Ishikawa (cell line): ENCODE measurements around the gene TMEM134.

Experiments used
- CEBPB ChIP-seq: IDR thresholded peaks from 2 replicates; pipeline ENCODE4 v1.6.1; 2012
- CREB1 ChIP-seq: IDR thresholded peaks from 2 replicates; pipeline ENCODE4 v1.6.1; 2012; ENCODE audit warnings: low read depth
- EGR1 ChIP-seq: IDR thresholded peaks from 2 replicates; pipeline ENCODE4 v1.6.1; 2012
- EP300 ChIP-seq: IDR thresholded peaks from 2 replicates; pipeline ENCODE4 v1.6.1; 2012; ENCODE audit warnings: borderline replicate concordance
- FOXM1 ChIP-seq: IDR thresholded peaks from 2 replicates; pipeline ENCODE4 v1.6.1; 2012; ENCODE audit warnings: low read depth, borderline replicate concordance
- MAX ChIP-seq: IDR thresholded peaks from 2 replicates; pipeline ENCODE4 v1.6.1; 2012
- NFIC ChIP-seq: IDR thresholded peaks from 2 replicates; pipeline ENCODE4 v1.6.1; 2012
- RAD21 ChIP-seq: IDR thresholded peaks from 2 replicates; pipeline ENCODE4 v1.6.1; 2012; ENCODE audit warnings: low read depth
- REST ChIP-seq: IDR thresholded peaks from 2 replicates; pipeline ENCODE4 v1.6.1; 2012; ENCODE audit warnings: low read depth, mild to moderate bottlenecking
- TAF1 ChIP-seq: IDR thresholded peaks from 2 replicates; pipeline ENCODE4 v1.6.1; 2012; ENCODE audit warnings: low read depth, mild to moderate bottlenecking
- TCF12 ChIP-seq: IDR thresholded peaks from 2 replicates; pipeline ENCODE4 v1.6.1; 2012; ENCODE audit warnings: low read depth
- TEAD4 ChIP-seq: IDR thresholded peaks from 2 replicates; pipeline ENCODE4 v1.6.1; 2012
- USF1 ChIP-seq: IDR thresholded peaks from 2 replicates; pipeline ENCODE4 v1.6.1; 2012
- YY1 ChIP-seq: IDR thresholded peaks from 2 replicates; pipeline ENCODE4 v1.6.1; 2012; ENCODE audit warnings: low read depth
- ZBTB7A ChIP-seq: IDR thresholded peaks from 2 replicates; pipeline ENCODE4 v1.6.1; 2012; ENCODE audit warnings: low read depth

TMEM134 gene

GRCh38 chr11:67470337-67471002, 1.4 kb upstream of the TMEM134 start:
- TF ChIP-seq CREB1: no peak
- no peak for TF ChIP-seq CEBPB
- no peak for TF ChIP-seq TCF12
- TF ChIP-seq MAX: no peak
- TF ChIP-seq ZBTB7A: no peak
- TF ChIP-seq EP300: no peak
- no peak for TF ChIP-seq TEAD4
- TF ChIP-seq RAD21: no peak
- no peak for TF ChIP-seq TAF1
- no peak for TF ChIP-seq USF1
- TF ChIP-seq YY1: no peak
- TF ChIP-seq EGR1: no peak
- TF ChIP-seq FOXM1: no peak
- no peak for TF ChIP-seq REST
- TF ChIP-seq NFIC: no peak

GRCh38 chr11:67469508-67469811, 409 bp upstream of the TMEM134 start:
- TF ChIP-seq TCF12 (no peak), MAX (no peak), EGR1 (no peak), REST (no peak), EP300 (no peak), NFIC (no peak), CEBPB (no peak), ZBTB7A (no peak), USF1 (no peak), CREB1 (no peak), YY1 (no peak), TAF1 (no peak; the same call in 1 of the 2 replicates), TEAD4 (no peak), FOXM1 (no peak), RAD21 (no peak)

- no peak for TF ChIP-seq TEAD4
- no peak for TF ChIP-seq RAD21
- no peak for TF ChIP-seq USF1
- TF ChIP-seq ZBTB7A: no peak; the same call in 1 of the 2 replicates
- TF ChIP-seq CEBPB: no peak
- TF ChIP-seq REST: no peak
- TF ChIP-seq FOXM1: no peak
- no peak for TF ChIP-seq EGR1
- no peak for TF ChIP-seq YY1
- no peak for TF ChIP-seq TCF12
- TF ChIP-seq NFIC: no peak
- TF ChIP-seq EP300: no peak
- TF ChIP-seq CREB1: no peak
- no peak for TF ChIP-seq TAF1
- TF ChIP-seq MAX: no peak
These were observed 644 bp downstream of the TMEM134 start for GRCh38 chr11:67468456-67468758.

- TF ChIP-seq EGR1 (0 out of 2 replicates have a peak, but pooled peaks have one; percentile 33), TCF12 (peak; percentile 33; the same call in 1 of the 2 replicates), MAX (peak; percentile 46; the same call in 1 of the 2 replicates), CREB1 (no peak), TAF1 (no peak), EP300 (no peak), ZBTB7A (no peak; the same call in none of the 2 replicates), REST (no peak), TEAD4 (peak; percentile 48; the same call in 1 of the 2 replicates), FOXM1 (no peak), YY1 (no peak), NFIC (peak; percentile 80), CEBPB (no peak), USF1 (no peak), RAD21 (no peak)
These were observed 995 bp downstream of the TMEM134 start for GRCh38 chr11:67468056-67468455.
